Fibroblast of skin of abdomen (primary cell): ENCODE measurements around the gene PCP2.

ENCODE experiments used
- DNase-seq: peaks from one replicate; pipeline ENCODE4 v3.0.0-alpha.2; 2013

The PCP2 gene

GRCh38 chr19:7618771-7619510 lies 14.6 kb downstream of the PCP2 start:
- no peak for DNase-seq

GRCh38 chr19:7618348-7618747 lies 15.2 kb downstream of the PCP2 start:
- DNase-seq, result no peak

GRCh38 chr19:7617735-7618134 lies 15.8 kb downstream of the PCP2 start:
- DNase-seq, result no peak

- no peak for DNase-seq
These were observed 16.3 kb downstream of the PCP2 start for GRCh38 chr19:7617172-7617571.

- no peak for DNase-seq
These were observed 18.4 kb downstream of the PCP2 start for GRCh38 chr19:7614859-7615741.

GRCh38 chr19:7612282-7613274 lies 20.9 kb downstream of the PCP2 start:
- DNase-seq, result no peak

GRCh38 chr19:7611541-7612279 lies 21.8 kb downstream of the PCP2 start:
- no peak for DNase-seq

- DNase-seq, result no peak
These were observed 22.9 kb downstream of the PCP2 start for GRCh38 chr19:7610491-7611240.

- DNase-seq, result no peak
These were observed 25.5 kb downstream of the PCP2 start for GRCh38 chr19:7607874-7608560.

- DNase-seq, result no peak
These were observed 26.2 kb downstream of the PCP2 start for GRCh38 chr19:7607212-7607873.

- no peak for DNase-seq
These were observed 27.2 kb downstream of the PCP2 start for GRCh38 chr19:7606289-7606688.

- no peak for DNase-seq
These were observed 27.9 kb downstream of the PCP2 start for GRCh38 chr19:7605490-7606222.

- DNase-seq, result no peak
These were observed 29.6 kb downstream of the PCP2 start for GRCh38 chr19:7603919-7604318.

GRCh38 chr19:7602935-7603497 lies 30.5 kb downstream of the PCP2 start:
- no peak for DNase-seq

GRCh38 chr19:7602240-7602934 lies 31.1 kb downstream of the PCP2 start:
- DNase-seq, result no peak

GRCh38 chr19:7600721-7601120 lies 32.8 kb downstream of the PCP2 start:
- DNase-seq, result no peak

GRCh38 chr19:7598180-7598579 lies 35.3 kb downstream of the PCP2 start:
- no peak for DNase-seq

- DNase-seq, result no peak
These were observed 35.8 kb downstream of the PCP2 start for GRCh38 chr19:7597689-7598088.
